Fibroblast of the aortic adventitia (primary cell): ENCODE data around the gene NDUFB7. TPM values are rescaled to one million over a fixed set of nuclear protein-coding genes. Genes with fewer than 3 reads are reported as not detected.
A peak's percentile ranks its signal among the peaks of the same experiment; 100 is the strongest.
"Not testable (repeated sequence)": the region's sequence is repeated elsewhere in the genome, so short reads cannot be mapped to it uniquely, and the experiment has no call there.

Source experiments
- DNase-seq: peaks from one replicate; pipeline ENCODE4 v3.0.0-alpha.2; 2010; ENCODE audit warnings: low read depth
- H3K4me3 ChIP-seq: 2 replicates; pipeline ENCODE4 v1.5.1; 2011; ENCODE audit warnings: low read depth, mild to moderate bottlenecking, control low read depth, low read length, moderate library complexity
- total RNA-seq: library from RNA; depleted of rRNA; stranded (reverse); fragments of >200 nt; gene quantifications from 2 replicates; pipeline ENCODE4 v1.2.3, GENCODE V29; 2012; ENCODE audit warnings: low replicate concordance
- TF ChIP-seq, protein P1 (sequence below): IDR thresholded peaks from 2 replicates; pipeline ENCODE4 v1.5.1; 2011; ENCODE audit warnings: mild to moderate bottlenecking, low read length, control low read depth, inconsistent platforms; ENCODE audit not compliant: insufficient read depth

NDUFB7 gene
- 100 and 164 TPM in 2 replicates for total RNA-seq

DNA sequence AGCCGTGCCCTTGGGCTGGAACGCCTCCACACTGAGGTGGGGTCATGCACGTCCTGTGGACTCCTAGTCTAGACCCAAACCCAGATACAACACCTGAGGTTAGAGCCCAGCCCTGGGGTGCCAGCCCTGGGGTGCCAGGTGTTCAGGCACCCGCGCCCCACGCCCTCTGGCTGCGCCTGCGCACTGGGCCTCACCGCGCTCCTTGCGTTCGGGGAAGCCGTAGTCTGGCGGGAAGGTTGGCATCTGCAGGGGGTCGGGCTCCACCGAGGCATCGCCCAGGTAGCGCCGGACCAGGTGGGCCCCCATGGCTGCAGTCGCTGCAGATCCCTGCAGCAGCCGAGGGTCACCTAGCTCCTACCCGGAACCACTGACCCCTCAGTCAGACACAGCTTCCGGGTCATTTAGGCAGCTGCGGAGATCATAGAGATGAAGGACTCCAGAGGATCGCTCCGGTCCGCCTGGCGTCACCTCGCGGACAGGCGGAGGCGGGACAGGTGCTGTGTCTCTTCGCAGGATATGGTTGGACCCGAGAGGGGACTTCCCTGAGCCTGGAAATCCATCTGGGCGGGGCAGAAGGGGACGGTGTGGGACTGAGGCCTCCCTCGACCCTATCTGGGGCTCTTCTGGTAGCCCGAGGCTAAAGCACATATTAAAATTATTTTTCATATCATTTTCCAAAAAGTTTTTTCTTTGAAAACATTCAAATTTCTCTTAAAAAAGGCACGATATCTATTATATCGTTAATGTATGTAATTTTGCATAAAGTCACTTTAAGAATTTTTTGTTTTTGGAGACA lies at the start of gene NDUFB7:
NDUFB7 (minus strand) TSS at position 372 of the 796 bp plus-strand sequence; CDS start at position 306, 66 bp downstream.
- DNase-seq: peak; percentile 94
- H3K4me3 ChIP-seq: peak within 1 kb of the TSS; percentile 99
- TF ChIP-seq, protein P1, sequence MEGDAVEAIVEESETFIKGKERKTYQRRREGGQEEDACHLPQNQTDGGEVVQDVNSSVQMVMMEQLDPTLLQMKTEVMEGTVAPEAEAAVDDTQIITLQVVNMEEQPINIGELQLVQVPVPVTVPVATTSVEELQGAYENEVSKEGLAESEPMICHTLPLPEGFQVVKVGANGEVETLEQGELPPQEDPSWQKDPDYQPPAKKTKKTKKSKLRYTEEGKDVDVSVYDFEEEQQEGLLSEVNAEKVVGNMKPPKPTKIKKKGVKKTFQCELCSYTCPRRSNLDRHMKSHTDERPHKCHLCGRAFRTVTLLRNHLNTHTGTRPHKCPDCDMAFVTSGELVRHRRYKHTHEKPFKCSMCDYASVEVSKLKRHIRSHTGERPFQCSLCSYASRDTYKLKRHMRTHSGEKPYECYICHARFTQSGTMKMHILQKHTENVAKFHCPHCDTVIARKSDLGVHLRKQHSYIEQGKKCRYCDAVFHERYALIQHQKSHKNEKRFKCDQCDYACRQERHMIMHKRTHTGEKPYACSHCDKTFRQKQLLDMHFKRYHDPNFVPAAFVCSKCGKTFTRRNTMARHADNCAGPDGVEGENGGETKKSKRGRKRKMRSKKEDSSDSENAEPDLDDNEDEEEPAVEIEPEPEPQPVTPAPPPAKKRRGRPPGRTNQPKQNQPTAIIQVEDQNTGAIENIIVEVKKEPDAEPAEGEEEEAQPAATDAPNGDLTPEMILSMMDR: peak; percentile 57

GRCh38 chr19:14619404-14619803 lies 47.5 kb upstream of the NDUFB7 start:
- no peak overlapping the region for H3K4me3 ChIP-seq
- no peak for DNase-seq
- TF ChIP-seq, protein P1: no peak

DNA sequence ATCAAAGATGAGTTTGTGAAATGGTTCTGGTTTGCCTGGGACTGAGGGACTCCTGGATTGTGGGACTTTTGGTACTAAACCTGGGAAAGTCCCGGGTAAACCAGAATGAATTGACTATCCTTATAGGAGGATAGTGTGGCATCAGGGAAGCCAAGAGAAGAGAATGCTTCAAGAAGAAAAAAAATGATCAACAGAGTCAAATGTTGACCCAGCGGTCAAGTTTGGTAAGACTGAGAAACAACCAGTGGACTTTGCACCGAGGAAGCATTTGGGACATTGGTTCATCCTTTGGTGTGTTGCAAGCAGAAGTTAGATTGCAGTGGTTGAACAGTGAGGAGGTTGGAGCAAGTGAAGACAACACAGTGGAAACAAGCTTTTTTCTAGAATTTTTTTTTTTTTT lies 44.5 kb upstream of the NDUFB7 start:
- DNase-seq: no peak
- no peak overlapping the region for H3K4me3 ChIP-seq
- TF ChIP-seq, protein P1: no peak

DNA sequence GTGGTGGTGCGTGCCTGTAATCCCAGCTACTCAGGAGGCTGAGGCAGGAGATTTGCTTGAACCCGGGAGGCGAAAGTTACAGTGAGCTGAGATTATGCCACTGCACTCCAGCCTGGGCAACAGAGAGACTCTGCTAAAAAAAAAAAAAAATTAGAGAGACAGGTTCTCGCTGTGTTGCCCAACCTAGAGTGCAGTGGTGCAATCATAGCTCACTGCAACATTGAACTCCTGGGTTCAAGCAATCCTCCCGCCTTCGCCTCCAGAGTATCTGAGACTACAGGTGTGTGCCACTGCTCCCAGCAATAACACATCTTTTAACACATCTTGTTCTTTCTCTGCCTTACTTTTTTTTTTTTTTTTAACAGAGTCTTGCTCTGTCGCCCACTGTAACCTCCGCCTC lies 43.8 kb upstream of the NDUFB7 start:
- H3K4me3 ChIP-seq: no peak overlapping the region
- TF ChIP-seq, protein P1: no peak
- DNase-seq: no peak

- DNase-seq: no peak
- H3K4me3 ChIP-seq: no peak overlapping the region
- TF ChIP-seq, protein P1: no peak
Measured at GRCh38 chr19:14614099-14614412, 42.2 kb upstream of the NDUFB7 start.

DNA sequence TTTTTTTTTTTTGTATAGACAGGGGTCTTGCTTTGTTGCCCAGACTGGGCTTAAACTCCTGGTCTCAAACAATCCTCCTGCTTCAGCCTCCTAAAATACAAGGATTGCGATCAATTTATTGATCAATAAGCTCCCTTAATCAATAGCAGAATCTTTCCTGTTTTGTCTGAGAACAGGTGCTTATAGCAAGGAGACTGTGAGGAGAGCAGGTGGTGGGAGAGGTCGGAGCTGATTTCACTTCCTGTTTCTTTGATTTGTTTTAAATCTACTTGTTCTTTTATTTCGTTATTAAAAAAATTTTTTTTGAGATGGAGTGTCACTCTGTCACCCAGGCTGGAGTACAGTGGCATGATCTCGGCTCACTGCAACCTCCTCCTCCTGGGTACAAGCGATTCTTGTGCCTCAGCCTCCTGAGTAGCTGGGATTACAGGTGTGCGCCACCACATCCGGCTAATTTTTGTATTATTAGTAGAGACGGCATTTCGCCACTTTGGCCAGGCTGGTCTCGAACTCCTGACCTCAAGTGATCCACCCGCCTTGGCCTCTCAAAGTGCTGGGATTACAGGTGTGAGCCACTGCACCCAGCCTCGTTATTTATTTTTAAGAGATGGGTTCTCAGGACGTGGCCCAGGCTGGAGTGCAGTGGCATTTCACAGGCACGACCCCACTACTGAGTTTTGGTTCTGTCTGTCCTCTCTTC lies 41.7 kb upstream of the NDUFB7 start:
- H3K4me3 ChIP-seq, DNase-seq: not testable (repeated sequence)

- TF ChIP-seq, protein P1: no peak
- no peak for DNase-seq
- H3K4me3 ChIP-seq: no peak overlapping the region
Measured at GRCh38 chr19:14612657-14613056, 40.8 kb upstream of the NDUFB7 start.

- DNase-seq, H3K4me3 ChIP-seq: not testable (repeated sequence)
Measured at GRCh38 chr19:14612242-14612641, 40.4 kb upstream of the NDUFB7 start.
